Endothelial cell of umbilical vein (primary cell): ENCODE measurements around the gene FRK. TPM values are rescaled to one million over a fixed set of nuclear protein-coding genes. Genes with fewer than 3 reads are reported as not detected.

Experiments
- BruUV-seq: library from RNA; stranded (reverse); fragments of 400-500 nt; replicated peaks from 2 replicates; lab custom pipeline; 2021; lab: Mats Ljungman, UMichigan
- CTCF ChIA-PET: fragments of 300-600, 350-600 bp; sonication (Branson Sonifier 250); formaldehyde crosslinking; loops from one replicate; lab custom pipeline; 2021; ENCODE audit warnings: antibody characterized with exemption, inconsistent platforms; lab: Charles Lee
- POLR2A ChIA-PET: fragments of 300-600, 350-600 bp; sonication (Branson Sonifier 250); formaldehyde crosslinking; loops from one replicate; lab custom pipeline; 2021; ENCODE audit warnings: antibody characterized with exemption, inconsistent platforms; lab: Charles Lee
- DNase-seq: peaks from one replicate; pipeline ENCODE4 v3.0.0-alpha.2; 2011; ENCODE audit warnings: low read depth, low spot score
- FAIRE-seq: peaks from 2 replicates; lab custom pipeline; 2011; peaks lifted over from hg19 to GRCh38; lab: Jason Lieb, UNC
- H2AFZ ChIP-seq: 2 replicates; pipeline ENCODE4 v1.6.0; 2012; ENCODE audit warnings: low read depth, low read length, control low read depth, inconsistent platforms
- H3K27ac ChIP-seq: 2 replicates; pipeline ENCODE4 v1.5.1; 2011; ENCODE audit warnings: low read depth, mild to moderate bottlenecking, control low read depth, low read length, moderate library complexity; ENCODE audit not compliant: insufficient read depth
- H3K27me3 ChIP-seq, 2 experiments: 2 replicates each; pipeline versions ENCODE4 v1.6.0 to v1.6.1; 2011; ENCODE audit warnings: low read length in 2 of 2, mixed read lengths in 1 of 2; ENCODE audit not compliant: control insufficient read depth in 2 of 2, insufficient read depth in 2 of 2
- H3K36me3 ChIP-seq, 2 experiments: 2 replicates in 1 of 2; 3 replicates in 1 of 2; pipeline ENCODE4 v1.5.1; 2011; ENCODE audit warnings: low read length in 2 of 2, mild to moderate bottlenecking in 1 of 2, moderate library complexity in 1 of 2; ENCODE audit not compliant: control insufficient read depth in 2 of 2, insufficient read depth in 2 of 2; ENCODE audit errors: extremely low read depth in 1 of 2
- H3K4me1 ChIP-seq: 3 replicates; pipeline ENCODE4 v1.5.1; 2011; ENCODE audit warnings: mild to moderate bottlenecking, low read length; ENCODE audit not compliant: control insufficient read depth, insufficient read depth; ENCODE audit errors: extremely low read depth
- H3K4me2 ChIP-seq: 2 replicates; pipeline ENCODE4 v1.6.1; 2011; ENCODE audit warnings: low read length, control low read depth, mixed read lengths; ENCODE audit not compliant: insufficient read depth
- H3K4me3 ChIP-seq, 3 experiments: fragments of 200-600 bp in 1 of 3; sonication (generic), shearing (Covaris generic) in 1 of 3; replicated peaks in 1 of 3; 2 replicates each; pipeline ENCODE4 v1.5.1; 2011 to 2016; ENCODE audit warnings: control low read depth in 3 of 3, low read length in 3 of 3, mild to moderate bottlenecking in 2 of 3, inconsistent platforms in 1 of 3, low read depth in 1 of 3, moderate library complexity in 1 of 3; ENCODE audit not compliant: insufficient read depth in 1 of 3
- H3K79me2 ChIP-seq: 2 replicates; pipeline ENCODE4 v1.6.0; 2012; ENCODE audit warnings: low read length, inconsistent platforms; ENCODE audit not compliant: control insufficient read depth, insufficient read depth
- H3K9ac ChIP-seq: replicated peaks from 2 replicates; pipeline ENCODE3; 2011; ENCODE audit warnings: low read length, control low read depth; ENCODE audit not compliant: insufficient read depth; ENCODE audit errors: extremely low read depth
- H3K9me1 ChIP-seq: replicated peaks from 3 replicates; pipeline ENCODE4 v1.6.0; 2011; ENCODE audit warnings: mild to moderate bottlenecking, low read length; ENCODE audit not compliant: control insufficient read depth, insufficient read depth; ENCODE audit errors: extremely low read depth
- H3K9me3 ChIP-seq: replicated peaks from 2 replicates; pipeline ENCODE4 v1.5.1; 2012; ENCODE audit warnings: low read length, inconsistent platforms; ENCODE audit not compliant: control insufficient read depth, insufficient read depth
- H4K20me1 ChIP-seq: replicated peaks from 2 replicates; pipeline ENCODE3; 2011; ENCODE audit warnings: mild to moderate bottlenecking, low read length; ENCODE audit not compliant: control insufficient read depth, insufficient read depth; ENCODE audit errors: extremely low read depth
- FOS ChIP-seq: IDR thresholded peaks from 2 replicates; pipeline ENCODE4 v1.6.1; 2011; ENCODE audit warnings: mild to moderate bottlenecking, low read length, moderate library complexity, borderline replicate concordance; ENCODE audit not compliant: insufficient read depth
- MYC ChIP-seq: IDR thresholded peaks from one replicate; pipeline ENCODE4 v1.6.1; 2011; ENCODE audit warnings: mild to moderate bottlenecking, low read depth, low read length
- POLR2A ChIP-seq: IDR thresholded peaks from 2 replicates; pipeline ENCODE4 v1.6.1; 2012; ENCODE audit warnings: low read depth, mild to moderate bottlenecking, control low read depth, low read length
- POLR2AphosphoS5 ChIP-seq: IDR thresholded peaks from 2 replicates; pipeline ENCODE4 v1.6.1; 2012; ENCODE audit warnings: low read depth, mild to moderate bottlenecking, control low read depth, low read length, moderate library complexity; ENCODE audit not compliant: insufficient read depth
- dilution Hi-C: fragments of 300-500 bp; cut with MboI; formaldehyde crosslinking; loops from one replicate; pipeline ENCODE4 v1.15.0; 2019; ENCODE audit warnings: low sequenced_read_pairs; ENCODE audit not compliant: extremely low pct_ligation_motif_present
- intact Hi-C: fragments of 100-400 bp; cut with micrococcal nuclease; formaldehyde crosslinking; loops from one replicate; pipeline ENCODE4 v1.10.0; 2022
- polyA plus RNA-seq, 4 experiments: library from polyadenylated mRNA; depleted of rRNA in 3 of 4; stranded (reverse) in 3 of 4; unstranded in 1 of 4; fragments of >200 nt; gene quantifications; 2 replicates each; pipeline versions ENCODE4 v1.2.1 to v1.2.3, GENCODE V29; 2011 to 2012; ENCODE audit warnings: missing spikeins in 1 of 4
- total RNA-seq: library from RNA; stranded (reverse); gene quantifications from 2 replicates; pipeline ENCODE4 v1.2.3, GENCODE V29; 2021
- TF ChIP-seq, protein P1 (sequence below): IDR thresholded peaks from 2 replicates; pipeline ENCODE4 v1.6.1; 2011; ENCODE audit not compliant: insufficient read depth, insufficient read length

Gene FRK
- total and polyA plus RNA-seq, 2 donors (not counting 3 experiments of a cell fraction or from before 2014, with no cell fraction given): 0.01 TPM; not detected in 1

DNA sequence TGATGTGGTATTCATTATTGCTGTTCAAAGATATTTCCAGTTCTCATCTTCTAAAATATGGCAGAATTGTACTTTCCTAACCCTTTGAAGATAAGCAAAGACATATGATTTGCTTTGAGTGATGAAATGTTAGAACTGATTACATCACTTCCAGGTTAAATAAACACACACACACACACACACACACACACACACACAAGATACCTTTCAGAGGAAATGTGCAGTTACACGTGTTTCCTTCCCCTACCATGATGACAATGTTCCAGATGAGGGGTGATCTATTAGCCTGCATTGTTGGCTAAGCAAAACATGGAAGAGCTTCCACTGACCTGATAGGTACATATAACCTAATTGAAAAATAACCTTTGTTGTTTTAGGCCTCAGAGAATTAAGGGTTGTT is 11.7 kb upstream of the FRK start:
- H3K9ac ChIP-seq: no peak overlapping the region
- H3K36me3 ChIP-seq: no peaks in the 10 kb centered on the region
- dilution Hi-C loops: no loop called here
- peaks cover 0 to 2% of the 10 kb centered on the region in 2 experiments for H3K27me3 ChIP-seq
- H3K4me1 ChIP-seq: no peaks in the 10 kb centered on the region
- H3K9me3 ChIP-seq: no peaks in the 10 kb centered on the region
- H2AFZ ChIP-seq: no peak overlapping the region
- ChIA-PET POLR2A (no interaction called here), CTCF (interaction anchor here (1.3 kb wide), 1 partner anchor 14 kb away, joined by 3 read pairs; no protein-coding TSS in a partner anchor)
- peak; percentile 13 for DNase-seq
- no peak overlapping the region for H3K4me2 ChIP-seq
- no TSS peak for BruUV-seq
- no peaks in the 10 kb centered on the region for H4K20me1 ChIP-seq
- FAIRE-seq: peak; percentile 43
- no peaks in the 10 kb centered on the region for H3K9me1 ChIP-seq
- TF ChIP-seq FOS (no peak), POLR2A (no peak), MYC (no peak)
- TF ChIP-seq, protein P1, sequence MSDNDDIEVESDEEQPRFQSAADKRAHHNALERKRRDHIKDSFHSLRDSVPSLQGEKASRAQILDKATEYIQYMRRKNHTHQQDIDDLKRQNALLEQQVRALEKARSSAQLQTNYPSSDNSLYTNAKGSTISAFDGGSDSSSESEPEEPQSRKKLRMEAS: no peak
- H3K4me3 ChIP-seq: no peak overlapping the region
- no peaks in the 10 kb centered on the region for H3K79me2 ChIP-seq
- intact Hi-C loops: no loop called here
- no peak overlapping the region for H3K27ac ChIP-seq

DNA sequence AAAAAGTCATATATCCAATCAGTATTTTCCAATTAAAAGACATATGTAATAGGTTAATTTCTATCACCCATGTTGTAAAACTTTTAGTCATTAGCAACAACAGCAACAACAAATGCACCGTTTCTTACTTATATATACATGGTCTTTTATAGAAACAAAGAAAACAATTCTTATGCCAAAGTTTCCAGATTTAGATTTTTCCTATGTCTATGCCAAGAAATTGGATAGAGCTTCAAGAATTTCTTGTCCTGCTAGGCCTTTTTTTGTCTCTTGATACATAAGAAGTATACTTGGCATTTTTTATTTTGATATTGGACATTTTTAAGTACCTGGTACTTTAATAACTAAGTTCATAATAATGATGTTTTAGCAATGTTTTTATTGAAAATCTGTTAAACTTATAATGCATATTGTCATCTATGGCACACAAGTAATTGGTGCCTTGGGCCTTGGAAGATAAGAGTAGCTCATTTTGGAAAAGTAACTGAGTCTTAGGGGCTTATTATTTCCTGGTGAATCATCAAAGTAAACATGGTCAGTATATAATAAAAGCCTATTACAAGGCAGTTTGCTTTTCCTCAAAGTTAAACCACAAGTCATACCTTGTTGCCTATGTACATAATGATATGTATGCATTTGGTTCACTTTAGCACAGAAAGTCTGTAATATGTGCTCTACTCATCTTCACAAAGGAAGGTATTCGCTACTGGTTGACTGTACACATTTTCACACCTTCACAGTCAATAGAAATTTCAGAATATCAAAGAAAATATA is 10.1 kb upstream of the FRK start:
- H3K9ac ChIP-seq: no peak overlapping the region
- no peaks in the 10 kb centered on the region for H3K9me1 ChIP-seq
- H3K27ac ChIP-seq: no peak overlapping the region
- CTCF ChIA-PET: interaction anchor here (1.0 to 1.8 kb wide), 3 partner anchors 10 to 60 kb away, joined by 3 to 5 read pairs (median 3); partner anchors contain the start of gene FRK
- H3K9me3 ChIP-seq: no peaks in the 10 kb centered on the region
- no peak overlapping the region for H2AFZ ChIP-seq
- no peaks in the 10 kb centered on the region for H3K4me1 ChIP-seq
- DNase-seq (no peak), FAIRE-seq (no peak)
- H3K27me3 ChIP-seq: peaks cover 0 to 2% of the 10 kb centered on the region in 2 experiments
- H3K4me2 ChIP-seq: no peak overlapping the region
- TF ChIP-seq POLR2AphosphoS5 (no peak), FOS (peak; percentile 42)
- H3K79me2 ChIP-seq: no peaks in the 10 kb centered on the region
- intact Hi-C loops: no loop called here
- POLR2A ChIA-PET: no interaction called here
- no peak overlapping the region for H3K4me3 ChIP-seq
- no peaks in the 10 kb centered on the region for H3K36me3 ChIP-seq
- no TSS peak for BruUV-seq
- H4K20me1 ChIP-seq: no peaks in the 10 kb centered on the region
- dilution Hi-C loops: no loop called here
